GM23248 (cell line): ENCODE measurements around the gene C2CD5.

ENCODE experiments used
- EZH2 ChIP-seq: fragments of 200-600 bp; sonication (generic); IDR thresholded peaks from 2 replicates; pipeline ENCODE4 v1.6.1; 2018; ENCODE audit warnings: antibody characterized with exemption, mild to moderate bottlenecking; ENCODE audit not compliant: insufficient read depth, poor library complexity, severe bottlenecking
- EZH2phosphoT487 ChIP-seq: fragments of 200-600 bp; sonication (generic); IDR thresholded peaks from 2 replicates; pipeline ENCODE4 v1.6.1; 2018; ENCODE audit warnings: antibody characterized with exemption, moderate library complexity, mild to moderate bottlenecking, low read depth; ENCODE audit not compliant: insufficient read depth

- TF ChIP-seq EZH2, result no peak
- TF ChIP-seq EZH2phosphoT487, result no peak
Measured at GRCh38 chr12:22588817-22589216, 44.5 kb upstream of the C2CD5 start.
